SK-MEL-5 (cell line): ENCODE measurements around the gene SLC25A20. TPM values are rescaled to one million over a fixed set of nuclear protein-coding genes. Genes with fewer than 3 reads are reported as not detected.
A peak's percentile ranks its signal among the peaks of the same experiment; 100 is the strongest.
"Not testable (repeated sequence)": the region's sequence is repeated elsewhere in the genome, so short reads cannot be mapped to it uniquely, and the experiment has no call there.

Experiments used
- DNase-seq: peaks from one replicate; pipeline ENCODE4 v3.0.0-alpha.2; 2016; ENCODE audit warnings: low read depth, low spot score
- in situ Hi-C: cut with HindIII; loops from 2 replicates; pipeline ENCODE4 v1.10.0; 2016; ENCODE audit warnings: low sequenced_read_pairs, high pct_unique_total_duplicates, low pct_unique_long_range_greater_than_20kb
- total RNA-seq: library from RNA; depleted of rRNA; stranded (reverse); fragments of >200 nt; shearing (Covaris generic); gene quantifications from 2 replicates; pipeline ENCODE4 v1.2.3, GENCODE V29; 2014

The SLC25A20 gene
- total RNA-seq, 1 experiment from 2014 or later, result 21.4 TPM

- in situ Hi-C loops, result no loop called here
- peak; percentile 93 for DNase-seq
Measured at GRCh38 chr3:48918388-48919214, 19.9 kb upstream of the SLC25A20 start, which contains the start of gene ARIH2. TSS of gene ARIH2 (plus strand) at chr3:48918842. CDS start at chr3:48927559, 8,717 bp downstream.

- in situ Hi-C loops, result no loop called here
- no peak for DNase-seq
Measured at GRCh38 chr3:48915296-48915695, 16.6 kb upstream of the SLC25A20 start.

- DNase-seq, in situ Hi-C loops: not testable (repeated sequence)
Measured at GRCh38 chr3:48907026-48907425, 8.3 kb upstream of the SLC25A20 start.

- in situ Hi-C loops, result no loop called here
- DNase-seq, result no peak
Measured at GRCh38 chr3:48899273-48899672, 591 bp upstream of the SLC25A20 start.

- in situ Hi-C loops, result no loop called here
- DNase-seq, result no peak
Measured at GRCh38 chr3:48897460-48898376, 964 bp downstream of the SLC25A20 start.

- in situ Hi-C loops, result no loop called here
- DNase-seq, result no peak
Measured at GRCh38 chr3:48896936-48897335, 1.7 kb downstream of the SLC25A20 start.

GRCh38 chr3:48894516-48894915 lies 4.2 kb downstream of the SLC25A20 start:
- DNase-seq, result no peak
- in situ Hi-C loops, result no loop called here

GRCh38 chr3:48891606-48892005 lies 7.1 kb downstream of the SLC25A20 start:
- DNase-seq, result no peak
- in situ Hi-C loops, result no loop called here

GRCh38 chr3:48885753-48886152 lies 12.9 kb downstream of the SLC25A20 start:
- in situ Hi-C loops, result no loop called here
- no peak for DNase-seq

GRCh38 chr3:48881652-48882114 lies 17.0 kb downstream of the SLC25A20 start:
- DNase-seq, result no peak
- in situ Hi-C loops, result no loop called here

- in situ Hi-C loops, result no loop called here
- no peak for DNase-seq
Measured at GRCh38 chr3:48881006-48881405, 17.7 kb downstream of the SLC25A20 start.

- no peak for DNase-seq
- in situ Hi-C loops, result no loop called here
Measured at GRCh38 chr3:48879994-48880377, 18.7 kb downstream of the SLC25A20 start.

- no peak for DNase-seq
- in situ Hi-C loops, result no loop called here
Measured at GRCh38 chr3:48879307-48879993, 19.2 kb downstream of the SLC25A20 start.

GRCh38 chr3:48877671-48878070 lies 21.0 kb downstream of the SLC25A20 start:
- in situ Hi-C loops, result no loop called here
- no peak for DNase-seq

GRCh38 chr3:48863122-48863521 lies 35.6 kb downstream of the SLC25A20 start:
- DNase-seq, result no peak
- in situ Hi-C loops, result no loop called here

GRCh38 chr3:48859206-48859605 lies 39.5 kb downstream of the SLC25A20 start:
- in situ Hi-C loops, result no loop called here
- no peak for DNase-seq

GRCh38 chr3:48858709-48859108 lies 40.0 kb downstream of the SLC25A20 start:
- no peak for DNase-seq
- in situ Hi-C loops, result no loop called here

- no peak for DNase-seq
- in situ Hi-C loops, result no loop called here
Measured at GRCh38 chr3:48857641-48858040, 41.0 kb downstream of the SLC25A20 start.
